ENCODE results near the gene EPHA2.

DNA sequence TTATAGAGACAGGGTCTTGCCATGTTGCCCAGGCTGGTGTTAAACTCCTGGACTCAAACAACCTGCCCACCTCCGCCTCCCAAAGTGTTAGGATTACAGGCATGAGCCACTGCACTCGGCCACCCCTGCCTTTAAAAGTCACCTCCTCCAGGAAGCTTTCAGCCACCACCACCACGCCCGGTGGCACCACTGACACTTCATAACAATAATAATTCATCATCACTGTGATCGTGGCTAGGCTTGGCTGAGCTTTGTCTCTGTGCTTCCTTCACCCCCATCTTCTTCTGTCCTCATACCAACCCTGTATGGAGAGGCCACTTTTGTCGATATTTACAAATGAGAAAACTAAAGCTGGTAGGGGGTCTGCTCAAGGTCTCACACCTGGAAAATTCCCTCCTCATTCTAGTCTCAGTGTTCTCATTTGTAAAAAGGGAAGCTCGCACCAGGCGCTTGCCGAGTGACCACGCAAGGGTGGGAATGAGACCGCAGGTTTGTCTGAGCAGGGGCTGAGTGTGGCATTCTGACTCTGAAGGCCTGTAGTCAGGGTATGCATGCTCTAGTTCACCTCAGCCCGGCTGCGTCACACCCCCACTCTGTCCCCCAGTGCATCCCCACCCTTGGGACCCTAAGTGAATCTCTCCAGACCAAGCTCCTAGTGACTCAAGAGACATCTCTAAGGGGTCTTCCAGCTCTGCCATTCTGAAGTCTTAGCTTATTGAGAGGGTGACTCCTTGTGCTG lies 12.9 kb upstream of the EPHA2 start:
- no peak for TF ChIP-seq CTCF (conservative IDR thresholded peaks at IDR 0.05; ENCODE audit: low read depth in 2 of 2)
- no peak for TF ChIP-seq POLR2AphosphoS5 (IDR thresholded peaks at IDR 0.05; ENCODE audit: low read depth)
- no peak for TF ChIP-seq EZH2phosphoT487 (IDR thresholded peaks at IDR 0.05; ENCODE audit: unreplicated experiment)
- no peak for TF ChIP-seq CREB1 (CRISPR knock-in tag; IDR thresholded peaks at IDR 0.05; ENCODE audit: low read depth)
- no peak for TF ChIP-seq EZH2 (IDR thresholded peaks at IDR 0.05; ENCODE audit: low read depth, unreplicated experiment)
- no peak for TF ChIP-seq JUNB (IDR thresholded peaks at IDR 0.05; ENCODE audit: unreplicated experiment)
- TF ChIP-seq, protein P1, sequence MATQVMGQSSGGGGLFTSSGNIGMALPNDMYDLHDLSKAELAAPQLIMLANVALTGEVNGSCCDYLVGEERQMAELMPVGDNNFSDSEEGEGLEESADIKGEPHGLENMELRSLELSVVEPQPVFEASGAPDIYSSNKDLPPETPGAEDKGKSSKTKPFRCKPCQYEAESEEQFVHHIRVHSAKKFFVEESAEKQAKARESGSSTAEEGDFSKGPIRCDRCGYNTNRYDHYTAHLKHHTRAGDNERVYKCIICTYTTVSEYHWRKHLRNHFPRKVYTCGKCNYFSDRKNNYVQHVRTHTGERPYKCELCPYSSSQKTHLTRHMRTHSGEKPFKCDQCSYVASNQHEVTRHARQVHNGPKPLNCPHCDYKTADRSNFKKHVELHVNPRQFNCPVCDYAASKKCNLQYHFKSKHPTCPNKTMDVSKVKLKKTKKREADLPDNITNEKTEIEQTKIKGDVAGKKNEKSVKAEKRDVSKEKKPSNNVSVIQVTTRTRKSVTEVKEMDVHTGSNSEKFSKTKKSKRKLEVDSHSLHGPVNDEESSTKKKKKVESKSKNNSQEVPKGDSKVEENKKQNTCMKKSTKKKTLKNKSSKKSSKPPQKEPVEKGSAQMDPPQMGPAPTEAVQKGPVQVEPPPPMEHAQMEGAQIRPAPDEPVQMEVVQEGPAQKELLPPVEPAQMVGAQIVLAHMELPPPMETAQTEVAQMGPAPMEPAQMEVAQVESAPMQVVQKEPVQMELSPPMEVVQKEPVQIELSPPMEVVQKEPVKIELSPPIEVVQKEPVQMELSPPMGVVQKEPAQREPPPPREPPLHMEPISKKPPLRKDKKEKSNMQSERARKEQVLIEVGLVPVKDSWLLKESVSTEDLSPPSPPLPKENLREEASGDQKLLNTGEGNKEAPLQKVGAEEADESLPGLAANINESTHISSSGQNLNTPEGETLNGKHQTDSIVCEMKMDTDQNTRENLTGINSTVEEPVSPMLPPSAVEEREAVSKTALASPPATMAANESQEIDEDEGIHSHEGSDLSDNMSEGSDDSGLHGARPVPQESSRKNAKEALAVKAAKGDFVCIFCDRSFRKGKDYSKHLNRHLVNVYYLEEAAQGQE (IDR thresholded peaks at IDR 0.05; ENCODE audit: unreplicated experiment): no peak

Measured in GM23338 (cell line).